GM12864 (cell line): ENCODE data around the gene SEMA4D.

Experiments
- DNase-seq: peaks from one replicate; pipeline ENCODE4 v3.0.0-alpha.2; 2011; ENCODE audit warnings: low read depth
- H3K4me3 ChIP-seq: 2 replicates; pipeline ENCODE4 v1.5.1; 2011; ENCODE audit warnings: mild to moderate bottlenecking, low read depth, low read length, control low read depth
- TF ChIP-seq, protein P1 (sequence below): IDR thresholded peaks from 2 replicates; pipeline ENCODE4 v1.5.1; 2011; ENCODE audit warnings: low read depth, mild to moderate bottlenecking, moderate library complexity, low read length, control low read depth, inconsistent platforms; ENCODE audit errors: missing control alignments

Gene SEMA4D

DNA sequence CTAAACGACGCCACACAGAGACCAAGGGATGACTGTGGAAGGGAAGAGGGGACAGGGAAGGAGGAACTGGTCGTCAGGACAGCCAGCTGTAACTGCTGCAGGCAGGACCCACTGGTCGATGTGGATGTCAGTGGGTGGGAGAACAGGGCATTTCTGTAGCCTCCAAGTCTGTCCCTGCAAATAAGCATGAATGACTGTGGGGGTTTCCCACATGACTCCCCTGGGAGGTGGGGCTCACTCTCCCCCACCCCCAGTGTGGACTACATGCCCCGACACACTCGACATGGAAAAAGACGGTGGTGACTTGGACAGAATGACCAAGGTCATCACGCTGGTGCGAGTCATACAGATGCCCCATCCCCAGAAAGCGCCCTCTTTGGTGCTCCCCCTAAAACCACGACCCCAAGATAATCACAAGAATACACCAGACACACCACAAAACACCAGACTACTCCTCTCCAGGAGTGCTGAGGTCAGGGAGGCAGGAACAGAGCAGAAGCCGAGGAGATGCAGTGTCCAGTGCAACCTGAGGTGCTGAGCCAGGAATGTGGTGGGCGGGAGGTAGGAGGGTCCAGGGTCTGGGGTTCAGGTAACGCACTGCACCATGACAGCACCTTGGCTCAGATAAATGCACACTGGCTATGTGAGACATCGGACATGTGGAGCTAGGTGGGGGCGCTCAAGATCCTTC is 114.7 kb downstream of the SEMA4D start:
- TF ChIP-seq, protein P1, sequence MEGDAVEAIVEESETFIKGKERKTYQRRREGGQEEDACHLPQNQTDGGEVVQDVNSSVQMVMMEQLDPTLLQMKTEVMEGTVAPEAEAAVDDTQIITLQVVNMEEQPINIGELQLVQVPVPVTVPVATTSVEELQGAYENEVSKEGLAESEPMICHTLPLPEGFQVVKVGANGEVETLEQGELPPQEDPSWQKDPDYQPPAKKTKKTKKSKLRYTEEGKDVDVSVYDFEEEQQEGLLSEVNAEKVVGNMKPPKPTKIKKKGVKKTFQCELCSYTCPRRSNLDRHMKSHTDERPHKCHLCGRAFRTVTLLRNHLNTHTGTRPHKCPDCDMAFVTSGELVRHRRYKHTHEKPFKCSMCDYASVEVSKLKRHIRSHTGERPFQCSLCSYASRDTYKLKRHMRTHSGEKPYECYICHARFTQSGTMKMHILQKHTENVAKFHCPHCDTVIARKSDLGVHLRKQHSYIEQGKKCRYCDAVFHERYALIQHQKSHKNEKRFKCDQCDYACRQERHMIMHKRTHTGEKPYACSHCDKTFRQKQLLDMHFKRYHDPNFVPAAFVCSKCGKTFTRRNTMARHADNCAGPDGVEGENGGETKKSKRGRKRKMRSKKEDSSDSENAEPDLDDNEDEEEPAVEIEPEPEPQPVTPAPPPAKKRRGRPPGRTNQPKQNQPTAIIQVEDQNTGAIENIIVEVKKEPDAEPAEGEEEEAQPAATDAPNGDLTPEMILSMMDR = no peak
- no peak for DNase-seq
- no peak overlapping the region for H3K4me3 ChIP-seq

DNA sequence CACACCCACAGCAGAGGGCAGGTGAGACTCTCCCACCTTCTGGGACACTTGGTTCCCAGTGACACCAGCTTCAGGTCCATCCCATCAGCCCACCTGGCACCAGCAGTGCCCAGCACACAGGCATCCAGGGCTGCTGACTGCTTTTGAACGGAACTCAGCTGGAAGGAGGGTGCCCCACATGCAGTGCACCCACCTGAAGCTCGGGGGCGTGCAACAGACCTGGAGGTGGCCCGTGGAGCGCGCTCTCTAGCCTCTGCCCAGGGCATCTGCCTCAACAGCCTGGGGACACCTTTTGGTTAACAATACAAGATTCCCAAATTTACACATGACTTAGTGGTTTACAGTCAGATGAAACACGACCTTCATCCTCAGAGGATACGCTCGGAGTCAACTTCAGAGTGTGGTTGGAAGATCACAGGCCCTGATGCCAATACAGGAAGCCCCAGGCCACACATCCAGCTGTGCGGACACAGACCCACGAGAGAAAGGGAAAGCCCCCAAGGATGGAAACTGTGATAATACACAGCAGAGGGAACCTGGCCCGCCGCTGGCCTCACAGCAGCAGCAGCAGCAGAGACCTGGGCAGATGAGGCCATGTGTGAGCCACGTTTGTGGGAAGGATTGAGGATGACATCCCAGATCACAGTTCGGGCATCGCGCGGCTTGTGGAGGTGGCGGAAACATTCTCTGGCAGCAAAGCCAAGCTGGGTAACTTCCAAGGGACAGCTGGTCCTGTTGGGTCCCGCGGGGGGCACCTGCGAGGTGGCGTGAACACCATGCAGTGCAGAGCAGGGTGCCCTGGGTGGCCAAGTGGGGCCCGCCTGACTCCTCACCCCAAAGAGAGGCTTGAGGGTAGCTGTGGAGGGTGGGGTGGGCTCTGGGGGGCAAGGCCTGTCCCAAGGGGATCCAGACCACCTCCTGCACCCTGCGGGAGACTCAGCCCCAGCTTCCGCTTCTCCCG is 115.6 kb downstream of the SEMA4D start:
- no peak for DNase-seq
- TF ChIP-seq, protein P1 = no peak
- no peak overlapping the region for H3K4me3 ChIP-seq

DNA sequence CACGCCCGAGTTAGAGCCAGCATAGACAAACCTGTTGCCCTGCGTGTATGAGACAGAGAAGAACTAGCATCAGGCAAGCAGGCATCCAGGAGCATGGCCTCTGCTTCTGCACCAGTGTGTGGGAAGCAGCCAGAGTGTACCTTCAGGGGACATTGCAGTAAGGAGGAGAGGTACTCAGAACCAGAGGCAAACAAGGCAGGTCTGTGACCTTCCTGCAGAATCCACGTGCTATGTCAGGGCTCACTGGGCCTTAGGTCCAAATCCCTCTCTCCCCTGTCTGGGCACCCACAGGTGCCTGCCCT is 116.7 kb downstream of the SEMA4D start:
- DNase-seq = no peak
- no peak overlapping the region for H3K4me3 ChIP-seq
- TF ChIP-seq, protein P1 = no peak

DNA sequence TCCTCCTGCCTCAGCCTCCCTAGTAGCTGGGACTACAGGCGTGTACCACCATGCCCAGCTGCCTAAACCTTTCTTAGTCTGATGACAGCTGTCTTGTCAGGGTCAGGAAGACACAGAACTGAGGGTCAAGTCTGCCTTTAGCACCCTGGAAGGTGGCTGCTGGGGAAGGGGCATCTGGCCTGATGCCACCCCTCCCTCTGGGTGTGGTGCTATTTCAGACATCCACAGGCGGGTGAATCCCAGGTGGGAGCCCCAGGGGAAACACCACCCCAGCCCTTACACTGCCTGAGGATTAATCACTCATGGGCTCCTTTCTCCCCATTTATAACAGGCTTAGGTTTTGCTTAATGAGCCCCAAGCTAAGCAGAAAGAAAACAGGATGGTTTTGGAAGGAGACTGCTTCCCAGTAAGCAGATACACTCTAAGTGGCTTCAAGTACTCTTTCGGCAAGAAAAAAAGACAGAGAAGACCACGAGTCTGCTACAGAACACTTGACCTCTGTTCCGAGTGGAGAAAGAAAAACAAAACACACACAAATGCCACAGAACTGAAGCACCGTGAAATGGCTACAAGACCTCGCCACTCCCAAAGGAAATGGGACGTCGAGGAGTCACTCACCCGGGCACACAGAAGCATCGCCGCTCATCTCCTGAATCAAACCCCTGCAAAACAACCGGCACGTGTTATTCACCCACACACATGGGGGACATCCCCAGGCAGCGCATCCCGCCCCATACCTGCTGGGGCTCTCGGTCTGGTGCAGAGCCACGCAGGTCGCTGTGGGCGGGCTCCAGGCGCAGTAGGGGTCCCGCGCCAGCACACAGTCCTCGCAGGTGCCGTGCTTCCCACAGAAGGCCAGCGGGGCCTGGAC is 117.2 kb downstream of the SEMA4D start:
- TF ChIP-seq, protein P1 = no peak
- no peak for DNase-seq
- no peak overlapping the region for H3K4me3 ChIP-seq

DNA sequence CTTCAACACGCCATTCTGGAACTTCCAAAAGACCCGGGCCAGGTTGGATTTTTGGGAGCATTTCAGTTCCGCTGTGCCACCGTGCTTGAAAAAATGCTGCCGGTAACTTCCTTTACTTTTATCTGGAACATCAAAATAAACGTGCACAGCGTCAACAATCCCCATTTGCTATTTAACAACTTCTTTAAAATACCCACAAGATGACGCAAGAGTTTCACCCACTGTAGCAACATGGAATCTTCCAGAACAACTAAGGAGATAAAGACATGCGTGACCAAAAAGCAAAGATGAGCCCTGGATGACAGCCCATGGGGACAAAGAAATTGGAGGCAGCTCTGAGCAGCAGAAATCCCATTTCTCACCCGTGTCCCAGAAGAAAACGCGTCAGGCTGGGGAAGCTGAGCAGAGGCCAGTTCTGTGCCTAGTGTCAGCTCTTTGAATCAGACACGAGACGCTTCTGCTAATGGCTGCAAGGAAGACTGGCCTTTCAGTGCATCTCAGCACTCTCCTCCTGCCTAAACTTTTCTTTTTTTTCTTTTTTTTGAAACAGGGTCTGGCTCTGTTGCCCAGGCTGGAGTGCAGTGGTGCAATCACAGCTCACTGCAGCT is 118.3 kb downstream of the SEMA4D start:
- H3K4me3 ChIP-seq = no peak overlapping the region
- TF ChIP-seq, protein P1 = no peak
- DNase-seq = no peak

DNA sequence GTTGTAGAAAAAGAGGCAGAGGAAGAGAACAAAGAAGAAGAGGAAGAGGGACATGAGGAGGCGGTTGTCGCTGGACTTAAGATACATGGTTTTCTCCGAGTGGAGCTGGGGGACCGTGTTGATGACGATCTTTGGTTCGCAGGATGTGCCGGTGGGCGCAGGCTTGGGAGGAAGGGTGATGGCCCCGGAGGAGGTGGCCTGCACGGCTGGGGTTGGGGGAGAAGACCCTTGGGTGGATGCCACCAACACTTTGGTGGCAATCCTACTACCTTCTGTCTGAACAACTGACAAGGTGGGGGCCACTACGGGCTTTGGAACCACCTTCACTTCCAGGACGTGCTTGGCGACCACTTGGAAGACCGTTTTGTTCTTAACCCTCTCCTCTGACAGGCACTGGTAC is 118.9 kb downstream of the SEMA4D start:
- no peak for DNase-seq
- no peak overlapping the region for H3K4me3 ChIP-seq
- TF ChIP-seq, protein P1 = no peak
